Frontal cortex (tissue), 4 donors: ENCODE data around the gene BCL11B. TPM values are rescaled to one million over a fixed set of nuclear protein-coding genes. Genes with fewer than 3 reads are reported as not detected.

ENCODE experiments used
- DNase-seq, 2 donors: peaks; one replicate each; pipeline ENCODE4 v3.0.0; 2012; ENCODE audit warnings: low spot score in 2 of 2
- FAIRE-seq: peaks from 2 replicates; lab custom pipeline; 2012; peaks lifted over from hg19 to GRCh38; lab: Jason Lieb, UNC
- total RNA-seq: library from RNA; depleted of rRNA; stranded (reverse); fragments of >200 nt; gene quantifications from one replicate; pipeline ENCODE4 v1.2.3, GENCODE V29; 2014
- donor health status: control.
- donor health status: control.
- donor health status: control.

The BCL11B gene
- total RNA-seq, 1 donor from 2014 or later, result 58.3 TPM

DNA sequence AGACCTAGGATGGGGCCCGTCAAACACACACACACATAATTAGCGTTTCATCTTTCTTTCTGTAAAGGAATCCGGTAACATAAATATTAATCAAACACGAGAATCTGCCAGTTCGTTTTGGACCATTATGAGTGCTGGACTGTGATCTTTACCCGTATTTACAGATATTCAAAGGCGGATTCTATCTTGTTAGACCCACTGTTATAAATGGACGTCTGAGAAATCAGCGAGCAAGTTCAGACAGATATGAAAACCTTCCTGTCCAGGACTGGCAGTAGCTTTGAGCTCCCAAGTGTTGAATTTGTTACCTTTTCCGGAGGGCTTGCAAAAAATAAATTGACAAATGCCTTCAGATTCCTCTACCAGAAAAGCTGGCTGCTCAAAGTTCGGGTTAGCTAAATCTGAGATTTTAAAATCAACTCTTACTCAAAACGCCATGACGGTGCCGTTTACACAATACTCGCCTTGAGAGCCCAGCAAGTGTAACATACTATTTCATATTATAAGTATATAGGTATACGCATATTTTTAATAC, 27.6 kb downstream of the BCL11B start:
- FAIRE-seq, result no peak
- no peak for DNase-seq

DNA sequence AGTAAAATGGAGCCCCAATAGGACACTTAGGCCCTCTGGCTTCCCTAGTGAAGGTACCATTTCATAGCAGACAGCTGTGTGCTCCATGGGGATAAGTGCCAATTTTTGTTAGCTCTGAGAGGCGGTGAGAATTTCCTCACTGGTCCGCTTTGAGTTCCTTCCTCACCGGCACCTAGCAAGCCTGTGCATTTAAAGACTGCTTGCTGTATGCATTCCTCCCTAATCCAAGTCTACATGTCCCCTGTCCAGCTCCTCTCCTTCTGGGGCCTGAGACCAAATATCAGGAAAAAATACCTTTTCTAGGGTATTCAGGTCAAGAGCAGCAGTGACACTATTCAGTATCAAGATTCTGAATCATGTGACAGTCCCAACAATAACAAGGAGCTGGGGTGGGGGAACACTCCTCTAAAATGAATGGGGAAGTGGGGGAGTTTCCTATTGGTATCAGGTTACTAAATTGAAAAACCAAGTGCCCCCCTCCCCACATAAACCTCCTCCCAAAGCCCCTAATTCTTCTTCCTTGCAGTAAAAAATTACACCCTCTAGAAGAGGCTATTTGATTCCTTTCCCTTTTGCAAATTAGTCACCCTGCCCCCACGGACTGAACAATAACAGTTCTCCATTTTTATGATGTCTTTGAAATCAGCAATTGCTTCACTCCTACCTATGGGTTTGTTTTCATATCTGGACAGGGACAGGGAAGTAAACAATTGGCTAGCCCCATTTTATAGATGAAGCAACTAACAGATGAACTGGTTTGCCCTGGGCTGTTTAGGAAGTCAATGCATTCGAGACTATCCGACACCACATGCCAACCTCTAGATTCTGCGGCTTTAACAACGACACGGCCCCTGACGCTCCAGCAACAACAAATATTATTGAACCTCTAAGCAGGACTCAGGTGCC, 28.9 kb downstream of the BCL11B start:
- DNase-seq (no peak), FAIRE-seq (no peak)

DNA sequence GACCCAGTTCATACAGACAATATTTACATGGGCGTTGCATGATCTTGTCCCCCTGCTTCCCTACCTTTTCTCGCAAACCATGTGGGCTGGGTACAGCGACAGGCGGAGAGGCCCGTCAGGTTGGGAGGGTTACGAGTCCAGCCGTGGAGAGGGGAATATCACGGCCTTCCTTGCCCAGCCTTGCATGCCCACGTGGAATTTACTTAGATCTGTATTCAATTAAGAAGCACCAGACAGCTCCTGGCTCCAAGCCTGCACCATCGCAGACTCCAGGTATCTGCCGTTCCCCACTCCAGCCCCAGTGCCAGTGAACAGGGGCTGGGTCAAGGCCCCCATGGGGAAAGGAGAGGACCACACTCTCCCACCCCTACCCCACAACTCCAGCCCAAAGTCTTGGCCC, 29.8 kb downstream of the BCL11B start:
- FAIRE-seq (no peak), DNase-seq (no peak)

DNA sequence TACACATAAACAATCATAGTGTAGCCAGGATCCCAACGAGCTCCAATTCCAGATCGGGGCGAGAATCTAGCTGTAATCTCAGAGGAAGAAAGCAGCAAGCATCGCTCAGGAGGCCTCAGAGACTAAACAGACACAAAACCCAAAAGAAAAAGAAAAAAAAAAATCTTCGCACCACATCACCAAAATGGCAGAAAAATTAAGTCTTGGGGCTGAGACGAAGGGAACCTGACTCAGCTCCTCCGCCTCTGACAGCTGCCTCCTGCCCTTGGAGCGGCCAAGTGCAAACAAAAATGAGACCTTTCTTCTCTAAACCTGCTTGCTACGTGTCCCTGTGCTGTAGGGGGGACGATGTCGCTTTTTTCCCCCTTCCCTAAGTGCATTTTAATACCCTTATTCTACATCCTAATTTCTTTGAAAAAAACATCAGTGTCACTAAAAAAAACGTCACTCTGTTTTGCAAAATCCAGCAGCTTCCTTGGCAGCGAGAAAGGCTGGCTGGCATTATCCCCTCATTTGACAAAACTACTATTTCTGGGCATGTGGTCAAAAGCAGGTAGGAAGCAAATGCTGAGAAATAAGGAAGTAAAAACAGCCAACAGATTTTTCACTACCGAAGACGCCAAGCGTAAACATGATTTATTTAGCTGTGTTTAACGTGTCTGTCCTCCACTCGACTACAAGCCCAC, 30.5 kb downstream of the BCL11B start:
- DNase-seq (no peak), FAIRE-seq (no peak)

DNA sequence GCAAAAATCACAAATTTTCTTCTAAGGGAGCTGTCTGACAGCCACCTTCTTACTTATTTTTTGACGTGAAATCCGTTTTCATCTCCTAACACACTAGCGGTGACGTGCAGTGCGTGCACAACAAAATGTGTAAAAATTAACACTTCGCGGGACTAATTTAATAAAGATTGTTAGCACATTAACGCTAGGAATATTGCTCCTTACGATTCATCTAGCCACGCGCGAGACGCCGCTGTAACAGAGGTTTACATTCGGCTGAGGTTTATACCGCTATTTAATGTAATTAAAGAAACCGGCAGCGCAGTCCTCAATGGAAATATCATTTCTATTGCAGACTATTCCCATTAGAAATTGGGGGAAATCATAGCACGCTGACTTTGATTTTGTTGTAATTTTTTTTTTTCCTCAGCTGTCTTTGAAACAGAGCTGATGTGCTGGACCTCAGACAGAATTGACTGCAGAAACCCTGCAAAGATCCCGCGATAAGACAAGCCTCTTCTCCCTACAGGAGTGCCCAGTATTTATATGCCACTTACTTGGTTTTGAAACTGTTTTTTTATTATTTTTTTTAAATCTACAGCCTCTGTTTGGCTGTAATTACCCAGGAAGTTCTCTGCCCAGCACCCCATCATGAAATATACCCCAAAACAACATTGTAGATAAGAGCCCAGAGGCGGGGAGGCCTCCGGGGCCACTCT, 31.2 kb downstream of the BCL11B start:
- no peak for FAIRE-seq
- no peak for DNase-seq

DNA sequence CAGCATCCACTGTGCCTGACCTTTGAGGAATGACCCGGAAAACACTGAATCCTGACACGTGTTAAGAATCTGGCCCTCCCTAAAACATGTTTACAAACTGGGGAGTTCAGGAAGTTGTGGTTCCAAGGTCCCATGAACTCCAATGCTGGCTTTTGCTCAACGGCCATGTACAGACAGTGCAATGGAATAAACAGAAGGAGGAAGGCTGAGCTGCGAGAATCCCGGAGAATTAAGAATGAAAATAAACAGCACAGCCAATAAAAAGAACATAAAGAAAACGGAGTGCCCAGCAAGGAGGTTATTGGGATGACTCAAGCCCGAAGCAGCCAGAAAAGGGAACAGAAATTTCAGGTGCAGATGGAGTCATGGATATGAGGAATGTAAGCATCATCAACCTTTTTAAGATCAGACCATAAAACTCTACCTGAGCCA, 32.3 kb downstream of the BCL11B start:
- DNase-seq, result no peak
- FAIRE-seq, result no peak

DNA sequence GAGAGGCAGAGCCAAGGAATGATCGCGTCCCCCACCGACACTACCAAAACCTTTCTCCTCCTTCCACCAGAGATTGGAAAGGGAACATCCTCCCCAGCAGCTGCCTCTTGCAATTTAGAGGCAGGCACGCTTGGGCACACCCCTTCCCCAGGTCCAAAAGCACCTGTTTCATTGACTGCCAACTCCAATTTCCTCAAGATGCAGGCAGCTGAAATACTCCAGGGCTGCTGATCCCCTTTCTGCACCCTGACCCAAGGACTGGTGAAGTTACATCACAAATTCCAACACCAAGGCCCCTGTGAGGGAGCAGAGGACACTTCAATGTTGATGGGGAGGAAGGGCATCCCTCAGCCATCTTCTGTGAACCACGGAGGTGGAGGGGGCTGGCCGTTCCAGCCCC, 33.8 kb downstream of the BCL11B start:
- FAIRE-seq (no peak), DNase-seq (no peak)

DNA sequence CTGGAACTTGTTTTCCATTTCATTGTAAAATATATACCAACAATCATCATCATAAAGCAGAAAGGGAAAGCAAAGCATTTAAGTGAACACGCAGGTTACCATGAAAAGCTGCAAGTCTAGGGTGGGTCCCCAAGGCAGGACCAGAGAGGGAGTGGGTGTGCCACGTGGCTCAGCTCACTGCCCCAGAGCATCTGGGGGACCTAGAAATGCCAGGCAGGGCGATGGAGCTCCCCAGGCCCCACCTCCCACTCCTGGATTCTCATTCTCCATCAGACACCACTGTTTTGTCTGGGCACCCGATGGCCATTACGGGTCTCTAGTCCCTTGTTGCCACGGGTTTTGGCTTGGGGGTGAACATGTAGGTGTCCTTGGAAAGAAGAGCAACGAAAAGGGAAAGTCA, 34.7 kb downstream of the BCL11B start:
- no peak for FAIRE-seq
- no peak for DNase-seq

DNA sequence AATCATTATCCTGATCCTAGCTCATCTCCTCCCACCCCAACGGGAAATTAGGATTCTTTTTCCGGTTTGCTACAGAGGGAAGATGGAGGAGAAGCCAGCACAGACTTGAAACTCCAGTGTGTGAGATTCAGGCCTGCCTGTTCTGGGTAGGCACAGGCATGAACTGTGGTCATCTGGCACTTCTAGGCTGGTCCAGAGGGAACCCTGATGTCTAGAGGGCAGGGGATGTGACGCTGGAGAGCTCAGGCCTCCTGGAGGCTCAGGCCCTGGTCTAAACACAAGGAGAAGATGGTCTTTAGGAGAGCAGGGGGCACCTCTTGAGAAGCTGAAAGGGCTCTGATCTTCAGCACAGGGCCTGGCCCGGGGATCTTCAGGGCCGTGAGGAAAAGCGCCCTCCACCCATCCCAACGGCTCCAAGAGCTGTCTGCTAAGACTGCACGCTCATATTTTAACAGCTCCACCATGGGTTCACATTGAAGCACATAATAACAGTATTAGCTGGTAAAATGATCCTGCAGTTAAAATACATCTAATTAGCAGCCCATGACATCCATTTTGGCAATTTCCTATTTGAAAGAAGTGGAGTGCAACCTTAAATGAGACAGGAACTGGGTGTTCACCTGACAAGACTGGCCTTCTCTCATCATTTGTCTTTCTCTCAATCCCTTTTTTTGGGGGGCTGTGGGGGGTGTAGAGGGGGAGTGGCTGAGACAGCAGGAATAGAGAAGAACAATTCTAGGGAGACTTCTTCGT, 35.4 kb downstream of the BCL11B start:
- FAIRE-seq (no peak), DNase-seq (no peak)

DNA sequence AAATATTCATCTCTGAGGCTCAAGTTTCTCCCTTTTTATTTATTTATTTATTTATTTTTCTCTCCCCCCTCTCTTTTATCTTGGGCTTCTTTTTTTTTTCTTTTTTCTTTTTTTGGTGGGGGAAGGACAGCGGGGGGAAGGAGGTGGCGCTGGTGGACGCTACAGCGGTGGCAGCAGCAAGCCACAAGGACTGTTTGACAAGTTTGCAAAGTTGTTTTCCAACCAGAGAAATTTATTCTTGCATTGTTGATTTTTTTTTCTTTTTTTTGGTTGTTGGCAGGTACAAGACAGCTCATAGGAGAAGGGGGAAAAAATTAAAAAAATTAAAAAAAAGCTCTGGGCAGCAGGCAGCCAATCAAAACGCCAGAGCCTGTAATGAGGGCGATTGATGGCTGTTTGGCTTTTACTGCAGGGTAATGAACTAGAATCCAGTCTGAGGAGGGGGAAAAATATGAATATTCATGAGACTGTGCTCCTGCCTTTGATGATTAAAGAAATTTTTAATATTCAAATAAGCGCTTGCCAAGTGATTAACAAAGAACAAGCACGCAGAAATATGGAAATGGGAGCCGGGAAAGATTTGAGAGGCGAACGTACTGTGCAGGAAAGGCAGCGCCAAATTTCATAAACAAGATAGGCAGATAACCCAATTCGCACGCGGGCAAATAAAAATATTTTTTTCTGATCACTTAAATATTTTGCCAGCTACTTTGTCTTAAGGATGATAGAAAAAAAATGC, 36.2 kb downstream of the BCL11B start:
- FAIRE-seq (no peak), DNase-seq (no peak)

DNA sequence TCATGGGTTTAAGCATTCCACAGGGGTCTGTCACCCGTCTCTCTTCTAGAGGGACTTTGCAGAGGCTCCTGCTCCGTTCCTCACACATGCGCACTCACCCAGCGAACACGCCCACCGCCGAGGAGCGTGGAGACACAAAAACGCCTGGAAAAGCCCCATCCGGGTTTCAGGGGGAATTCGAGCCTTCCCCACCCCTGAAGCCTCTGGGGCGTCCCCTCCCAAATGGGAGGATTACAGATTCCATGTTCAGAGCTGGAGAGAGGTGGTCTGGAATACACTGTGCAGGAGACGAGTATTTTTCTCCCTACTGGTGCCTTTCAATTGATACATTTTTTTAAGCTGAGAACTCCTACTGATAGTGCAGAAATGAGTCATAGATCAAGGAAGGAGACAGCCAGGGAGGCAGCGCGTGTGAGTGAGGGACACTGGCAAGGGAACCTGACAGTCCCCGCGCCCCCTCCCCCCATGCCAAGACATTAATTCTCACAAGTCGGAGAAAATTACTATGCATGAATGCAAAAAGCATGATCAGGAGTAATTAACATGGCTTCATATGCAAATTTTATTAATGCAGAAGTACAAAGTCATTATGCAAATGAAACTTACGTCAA, 36.9 kb downstream of the BCL11B start:
- DNase-seq, result no peak
- FAIRE-seq, result no peak

DNA sequence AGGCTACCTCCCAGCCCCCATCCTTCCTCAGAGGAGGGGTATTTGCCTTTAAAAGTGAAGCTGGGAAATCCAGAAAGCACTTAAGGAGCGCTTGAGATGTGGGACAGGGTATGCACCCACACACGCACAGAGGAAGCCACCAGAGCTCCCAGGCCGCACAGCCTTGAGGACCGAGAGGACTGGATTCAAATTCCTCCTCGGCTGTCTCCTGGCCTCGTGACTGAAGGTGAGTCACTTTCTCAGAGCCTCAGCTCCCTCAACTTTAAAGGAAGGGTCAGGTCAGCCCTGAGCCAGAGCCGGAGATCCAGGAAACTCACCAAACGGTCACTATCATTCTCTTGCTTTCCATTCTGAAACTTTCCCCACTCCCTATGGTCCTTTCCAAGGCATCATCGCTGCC, 37.6 kb downstream of the BCL11B start:
- FAIRE-seq (no peak), DNase-seq (no peak)

DNA sequence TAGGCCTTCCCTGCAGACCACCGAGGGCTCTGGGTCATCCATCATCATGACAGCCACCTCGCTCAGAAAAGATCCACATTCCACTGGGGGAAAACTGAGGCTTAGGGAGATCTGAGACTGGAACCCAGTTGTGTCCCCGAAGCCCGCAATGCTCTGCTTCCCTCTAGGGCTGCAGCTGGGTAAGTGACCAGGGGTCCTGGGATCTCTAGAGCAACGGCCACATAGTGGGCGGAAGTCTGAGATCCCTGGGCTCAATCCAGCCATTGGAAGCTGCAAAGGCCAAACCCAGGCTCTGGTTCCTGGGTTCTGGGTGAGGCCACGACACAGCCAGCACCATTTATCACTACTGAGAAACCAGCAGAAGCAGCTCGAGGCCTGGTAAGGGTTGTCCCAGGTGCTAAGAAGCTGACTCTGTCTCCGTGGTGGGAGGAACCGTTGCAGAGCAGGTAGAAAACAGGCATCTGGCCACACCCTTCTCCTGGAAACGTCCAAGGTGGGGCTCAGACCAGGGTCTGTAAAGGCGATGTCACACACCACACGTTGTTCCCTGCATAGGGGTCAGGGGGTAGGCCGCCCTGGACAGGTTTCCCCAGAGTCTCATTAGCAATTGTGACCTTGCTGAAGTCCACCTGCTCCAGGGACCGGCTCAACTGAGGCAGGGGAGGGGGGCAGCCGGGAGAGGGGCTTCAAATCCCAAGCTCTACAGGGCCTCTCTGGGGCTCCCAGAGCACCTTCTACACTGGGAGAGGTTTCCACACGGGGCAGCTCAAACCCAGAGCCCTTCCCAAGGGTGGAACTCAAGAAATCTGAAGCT, 38.6 kb downstream of the BCL11B start:
- DNase-seq (no peak), FAIRE-seq (no peak)

DNA sequence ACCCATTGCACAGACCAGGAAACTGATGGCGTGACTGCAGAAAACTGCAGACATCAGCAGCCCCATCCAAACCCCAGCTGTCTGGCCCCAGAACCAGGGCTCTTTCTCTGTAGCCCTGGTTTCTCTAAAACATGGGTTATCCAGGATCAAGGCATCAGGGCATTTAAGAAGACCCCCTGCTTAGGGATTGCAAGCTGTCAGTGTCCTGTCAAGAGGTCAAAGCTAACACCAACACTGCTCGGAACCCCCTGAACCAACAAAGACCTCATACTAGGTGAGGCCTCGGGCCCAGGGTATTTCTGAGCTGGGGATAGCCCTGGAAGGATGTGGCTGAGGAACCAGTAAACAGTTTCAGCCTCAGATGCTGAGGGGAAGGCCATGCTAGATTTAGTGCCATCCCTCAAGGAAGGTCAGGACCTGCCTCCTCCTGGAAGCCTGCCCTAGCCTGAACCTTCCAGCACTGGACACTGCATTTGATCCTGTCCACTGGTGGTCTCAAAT, 39.2 kb downstream of the BCL11B start:
- DNase-seq (no peak), FAIRE-seq (no peak)

DNA sequence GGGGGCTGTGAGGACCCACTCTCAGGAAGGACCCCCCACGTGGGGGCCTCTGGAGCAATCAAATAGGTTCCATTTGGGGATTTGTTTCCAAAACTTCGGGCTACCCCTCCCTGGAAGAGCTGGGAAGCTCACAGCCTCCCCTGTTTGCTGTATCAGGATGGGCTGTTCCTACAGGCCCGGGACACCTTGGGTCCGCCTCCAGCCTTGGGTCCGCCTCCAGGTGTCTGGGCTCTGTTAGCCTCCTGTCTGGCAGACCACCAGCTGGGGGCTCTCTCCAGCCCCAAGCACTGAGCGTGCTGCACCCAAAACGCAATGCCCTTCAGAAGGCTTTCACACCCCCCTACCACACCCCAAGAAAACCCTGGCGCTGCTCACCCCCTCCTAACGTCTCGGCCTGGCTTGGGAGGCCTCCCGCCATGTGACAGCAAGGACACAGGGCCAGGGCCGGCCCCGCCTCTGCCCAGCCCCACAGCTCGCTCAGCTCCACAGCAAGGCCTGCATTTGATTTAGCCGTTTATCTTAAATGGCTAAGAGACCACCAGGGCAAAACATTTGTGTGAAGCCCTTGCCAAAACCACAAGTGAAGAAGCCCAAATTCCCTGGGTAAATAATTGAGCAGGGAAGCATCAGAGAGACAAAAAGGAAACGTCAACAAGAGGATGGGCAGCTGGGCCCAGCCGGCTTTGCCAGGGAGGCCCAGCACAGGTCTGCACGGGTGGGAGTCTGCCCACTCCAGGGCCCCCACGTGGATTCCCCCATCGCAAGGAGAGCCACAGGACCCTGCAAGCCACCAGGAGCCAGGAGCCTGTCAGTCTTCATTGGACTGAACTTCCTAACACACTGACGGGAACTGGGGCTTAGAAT, 39.9 kb downstream of the BCL11B start:
- no peak for DNase-seq

DNA sequence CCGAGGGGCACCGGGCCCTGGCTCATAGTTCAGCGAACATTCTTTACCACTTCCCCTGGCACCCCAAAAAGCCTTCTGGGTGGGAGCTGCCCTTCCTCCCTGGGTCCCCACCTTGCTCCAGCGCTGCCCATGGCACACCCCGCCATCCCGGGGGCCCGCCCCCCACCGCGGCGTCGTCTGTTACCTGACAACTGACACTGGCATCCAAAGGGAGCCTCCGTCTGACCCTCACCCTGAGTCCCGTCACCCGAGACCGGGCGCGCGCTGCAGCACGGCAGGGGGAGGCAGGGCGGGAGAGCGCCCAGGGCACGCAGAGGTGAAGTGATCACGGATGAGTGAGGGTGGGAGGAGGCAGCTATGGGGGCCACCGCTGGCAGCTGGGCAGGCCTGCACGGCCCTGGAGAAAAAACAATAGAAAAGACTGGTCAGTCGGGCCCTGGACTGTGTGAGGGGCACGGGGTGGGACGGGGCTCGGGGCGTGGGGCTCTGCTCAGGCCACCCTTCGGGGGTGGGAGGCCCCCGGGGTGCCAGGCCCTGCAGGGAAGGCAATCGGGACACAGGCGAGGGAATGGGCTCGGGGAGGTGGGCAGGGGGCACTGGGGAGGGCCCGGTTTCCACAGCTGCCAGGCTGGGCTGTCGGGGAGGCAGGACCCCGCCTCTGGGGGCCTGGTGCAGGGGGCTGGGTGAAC, 40.7 kb downstream of the BCL11B start:
- no peak for DNase-seq
- FAIRE-seq, result no peak

More for the DNA sequence above, 39.9 kb downstream of the BCL11B start:
- no peak for FAIRE-seq
